ENCODE data around the gene FSTL5. TPM values are rescaled to one million over a fixed set of nuclear protein-coding genes. Genes with fewer than 3 reads are reported as not detected.

The FSTL5 gene
- total RNA-seq, 1 donor: not detected

GRCh38 chr4:161595230-161595771 lies 568.5 kb downstream of the FSTL5 start:
- Histone ChIP-seq H3K27ac (ENCODE audit: low read depth, low read length) (no peak overlapping the region), H3K27me3 (ENCODE audit: insufficient read depth, low read length) (no peaks in the 10 kb centered on the region), H3K4me2 (ENCODE audit: insufficient read depth, low read length) (no peak overlapping the region), H3K9me3 (ENCODE audit: low read depth, low read length) (no peaks in the 10 kb centered on the region), H4K20me1 (ENCODE audit: insufficient read depth, low read length) (no peaks in the 10 kb centered on the region), H3K4me1 (ENCODE audit: insufficient read depth, low read length) (no peaks in the 10 kb centered on the region), H3K36me3 (ENCODE audit: insufficient read depth, low read length) (no peaks in the 10 kb centered on the region), H3K4me3 (ENCODE audit: insufficient read depth, low read length) (no peak overlapping the region), H2AFZ (ENCODE audit: low read length) (no peak overlapping the region), H3K79me2 (ENCODE audit: insufficient read depth, low read length) (no peaks in the 10 kb centered on the region)
- no peak for DNase-seq (ENCODE audit: insufficient read length, low spot score, missing footprints)
- no peak for TF ChIP-seq CTCF (IDR thresholded peaks at IDR 0.05; ENCODE audit: extremely low read depth, low read depth, low read length)

- Histone ChIP-seq H3K79me2 (ENCODE audit: insufficient read depth, low read length) (no peaks in the 10 kb centered on the region), H3K9me3 (ENCODE audit: low read depth, low read length) (no peaks in the 10 kb centered on the region), H3K36me3 (ENCODE audit: insufficient read depth, low read length) (no peaks in the 10 kb centered on the region), H3K4me3 (ENCODE audit: insufficient read depth, low read length) (no peak overlapping the region), H3K4me2 (ENCODE audit: insufficient read depth, low read length) (no peak overlapping the region), H3K27me3 (ENCODE audit: insufficient read depth, low read length) (no peaks in the 10 kb centered on the region), H2AFZ (ENCODE audit: low read length) (no peak overlapping the region), H4K20me1 (ENCODE audit: insufficient read depth, low read length) (no peaks in the 10 kb centered on the region), H3K27ac (ENCODE audit: low read depth, low read length) (no peak overlapping the region), H3K4me1 (ENCODE audit: insufficient read depth, low read length) (no peaks in the 10 kb centered on the region)
- DNase-seq (ENCODE audit: insufficient read length, low spot score, missing footprints): no peak
- TF ChIP-seq CTCF (IDR thresholded peaks at IDR 0.05; ENCODE audit: extremely low read depth, low read depth, low read length): no peak
These were observed 578.8 kb downstream of the FSTL5 start for GRCh38 chr4:161585011-161585410.

- no peak overlapping the region for H3K4me3 ChIP-seq (ENCODE audit: insufficient read depth, low read length)
- no peak for DNase-seq (ENCODE audit: insufficient read length, low spot score, missing footprints)
- no peaks in the 10 kb centered on the region for H3K27me3 ChIP-seq (ENCODE audit: insufficient read depth, low read length)
- no peak overlapping the region for H3K27ac ChIP-seq (ENCODE audit: low read depth, low read length)
- no peaks in the 10 kb centered on the region for H4K20me1 ChIP-seq (ENCODE audit: insufficient read depth, low read length)
- no peaks in the 10 kb centered on the region for H3K9me3 ChIP-seq (ENCODE audit: low read depth, low read length)
- no peaks in the 10 kb centered on the region for H3K36me3 ChIP-seq (ENCODE audit: insufficient read depth, low read length)
- no peaks in the 10 kb centered on the region for H3K4me1 ChIP-seq (ENCODE audit: insufficient read depth, low read length)
- no peak overlapping the region for H2AFZ ChIP-seq (ENCODE audit: low read length)
- no peak for TF ChIP-seq CTCF (IDR thresholded peaks at IDR 0.05; ENCODE audit: extremely low read depth, low read depth, low read length)
- H3K79me2 ChIP-seq (ENCODE audit: insufficient read depth, low read length): no peaks in the 10 kb centered on the region
- H3K4me2 ChIP-seq (ENCODE audit: insufficient read depth, low read length): no peak overlapping the region
These were observed 580.3 kb downstream of the FSTL5 start for GRCh38 chr4:161583549-161583948.

GRCh38 chr4:161581262-161582230 lies 582.3 kb downstream of the FSTL5 start:
- Histone ChIP-seq H3K4me3 (ENCODE audit: insufficient read depth, low read length) (no peak overlapping the region), H3K9me3 (ENCODE audit: low read depth, low read length) (no peaks in the 10 kb centered on the region), H2AFZ (ENCODE audit: low read length) (no peak overlapping the region), H3K27ac (ENCODE audit: low read depth, low read length) (no peak overlapping the region), H3K27me3 (ENCODE audit: insufficient read depth, low read length) (no peaks in the 10 kb centered on the region), H3K36me3 (ENCODE audit: insufficient read depth, low read length) (no peaks in the 10 kb centered on the region), H3K4me2 (ENCODE audit: insufficient read depth, low read length) (no peak overlapping the region), H4K20me1 (ENCODE audit: insufficient read depth, low read length) (no peaks in the 10 kb centered on the region), H3K79me2 (ENCODE audit: insufficient read depth, low read length) (no peaks in the 10 kb centered on the region), H3K4me1 (ENCODE audit: insufficient read depth, low read length) (no peaks in the 10 kb centered on the region)
- DNase-seq (ENCODE audit: insufficient read length, low spot score, missing footprints): no peak
- TF ChIP-seq CTCF (IDR thresholded peaks at IDR 0.05; ENCODE audit: extremely low read depth, low read depth, low read length): no peak

Data from osteoblast (primary cell).